IPS-NIHi7 (cell line): ENCODE measurements around the gene GRIK1.
A peak's percentile ranks its signal among the peaks of the same experiment; 100 is the strongest.

Experiments used
- DNase-seq: peaks from one replicate; pipeline ENCODE4 v3.0.0; 2012; ENCODE audit warnings: mixed read lengths; ENCODE audit errors: extremely low spot score

Gene GRIK1

DNA sequence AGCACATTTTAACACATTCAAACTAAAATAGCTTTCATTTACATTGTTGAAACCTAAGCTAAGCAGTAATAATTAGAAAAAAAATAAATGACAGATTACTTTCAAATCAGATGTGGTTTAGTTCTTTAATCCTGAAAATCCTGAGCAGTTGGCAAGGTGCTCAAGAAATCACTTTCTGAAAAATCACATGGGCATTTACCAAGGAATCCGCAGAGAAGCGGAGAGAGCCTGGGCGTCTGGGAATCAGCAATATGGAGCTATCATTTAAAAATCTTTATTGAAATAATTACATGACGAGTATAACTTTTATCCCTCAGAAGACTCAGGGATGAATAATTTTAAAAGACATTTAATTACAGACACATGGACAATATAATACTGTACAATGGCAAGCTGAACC, 30.2 kb downstream of the GRIK1 start:
- DNase-seq = no peak

DNA sequence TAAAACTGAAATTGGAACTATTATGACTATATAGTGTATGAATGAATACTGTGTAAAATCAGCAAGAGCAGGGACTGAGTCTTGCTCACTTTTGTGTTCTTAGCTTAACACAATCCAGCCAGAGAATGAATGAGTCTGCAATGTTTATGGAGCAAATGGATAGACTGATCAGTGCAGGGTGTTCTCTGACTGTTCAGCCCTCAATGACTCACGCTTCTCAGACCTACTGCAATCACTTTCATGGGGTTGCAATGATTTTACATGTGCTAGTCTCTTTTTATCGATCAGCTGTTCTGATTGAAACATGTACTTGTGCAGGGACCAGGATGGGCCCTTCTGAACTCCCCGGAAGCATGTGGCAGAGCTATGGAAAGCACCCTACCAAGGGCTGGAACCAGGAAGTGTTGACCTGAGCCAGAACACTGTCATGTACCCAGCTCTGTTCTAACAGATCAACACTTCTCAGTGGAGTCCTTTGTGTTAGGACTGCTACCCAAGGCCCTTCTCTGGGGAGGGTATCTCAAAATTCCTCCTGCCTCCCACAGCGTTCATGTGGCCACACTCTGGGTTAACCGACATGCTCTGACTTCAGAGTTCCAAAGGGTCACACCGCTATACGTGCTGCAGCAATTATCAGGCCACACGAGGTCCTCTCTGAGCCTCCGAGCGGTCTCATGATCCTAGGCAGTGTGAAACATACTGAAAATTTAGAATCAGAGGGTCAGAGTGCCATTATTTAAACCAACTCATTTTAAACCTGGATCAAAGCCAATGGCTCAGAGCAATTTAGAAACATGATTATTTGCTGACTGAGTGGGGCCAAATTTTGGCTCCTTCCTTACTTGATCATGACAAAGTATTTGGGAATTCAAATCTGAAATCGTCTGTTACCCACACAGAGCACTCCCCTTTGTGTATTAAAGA, 35.2 kb downstream of the GRIK1 start:
- no peak for DNase-seq

DNA sequence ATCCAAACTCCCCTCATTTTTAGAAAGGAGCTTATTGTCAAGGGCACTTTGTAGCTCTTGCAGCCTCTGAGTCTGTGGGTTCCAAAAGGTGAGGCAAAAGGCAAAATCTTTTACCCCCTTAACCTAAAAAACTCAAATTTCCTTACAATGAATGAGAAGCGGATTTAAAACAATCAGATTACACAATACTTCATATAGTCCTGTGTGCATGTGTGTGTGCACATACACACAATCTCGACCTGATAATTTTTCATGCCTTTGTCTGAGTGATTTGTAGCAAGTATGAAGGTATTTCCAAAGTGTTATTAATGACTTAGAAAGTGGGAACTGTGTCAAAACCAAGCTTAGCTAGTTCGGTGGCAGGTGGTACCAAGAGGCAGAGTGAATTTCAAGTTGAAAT, 42.9 kb downstream of the GRIK1 start:
- no peak for DNase-seq

DNA sequence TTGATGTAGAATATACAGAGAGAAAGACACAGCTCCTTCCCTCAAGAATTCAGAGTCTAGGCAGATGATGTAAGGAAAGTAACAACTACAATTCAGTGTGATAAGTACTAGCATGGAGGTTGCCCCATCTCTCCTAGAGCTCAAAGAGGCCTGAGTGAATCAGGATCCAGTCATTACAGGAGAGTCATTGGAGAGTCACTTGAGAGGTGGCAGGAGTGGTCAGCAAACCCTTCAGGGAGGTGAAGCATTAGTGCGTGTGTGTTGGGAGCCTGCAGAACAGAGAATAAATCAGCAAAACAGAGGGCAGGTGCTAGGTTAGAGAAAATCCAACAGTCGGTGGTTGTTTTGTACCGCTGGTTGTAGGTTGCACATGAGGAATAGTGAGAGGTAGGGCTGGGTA, 46.1 kb downstream of the GRIK1 start:
- DNase-seq = no peak

DNA sequence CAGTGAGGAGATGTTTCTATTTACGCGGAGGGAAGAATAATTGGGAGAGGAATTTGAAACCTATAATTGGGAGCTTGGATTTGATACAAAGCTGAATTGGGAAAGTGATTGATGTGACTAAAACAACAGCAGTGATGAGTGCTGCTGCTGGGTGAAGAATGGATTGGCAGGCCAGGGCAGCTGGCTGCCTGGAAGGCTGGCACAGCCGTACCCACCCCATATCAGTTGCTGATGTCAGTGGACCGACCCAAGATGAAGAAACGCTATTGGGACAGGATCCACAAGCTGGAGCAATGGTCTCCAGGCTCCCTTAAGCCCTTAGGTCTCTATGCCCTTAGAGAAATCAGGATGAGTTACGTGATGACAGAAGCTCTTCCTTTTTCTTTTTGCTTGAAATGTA, 47.4 kb downstream of the GRIK1 start:
- DNase-seq = no peak

DNA sequence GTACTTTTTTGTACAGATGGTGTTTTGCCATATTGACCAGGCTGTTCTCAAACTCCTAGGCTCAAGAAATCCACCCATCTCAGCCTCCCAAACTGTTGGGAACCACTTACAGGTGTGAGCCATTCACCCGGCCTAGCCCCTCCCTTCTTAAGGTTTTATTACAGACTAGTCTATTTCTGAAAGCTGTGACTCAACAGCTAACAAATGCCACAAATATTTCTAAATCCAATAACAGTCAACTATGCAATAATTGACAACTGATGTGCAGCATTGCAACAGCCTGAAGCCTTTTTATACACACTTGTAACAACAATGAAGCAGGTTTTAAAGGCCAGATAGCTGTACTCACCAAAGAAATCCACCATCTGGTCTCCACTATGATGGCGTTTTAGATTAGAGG, 51.4 kb downstream of the GRIK1 start:
- no peak for DNase-seq

DNA sequence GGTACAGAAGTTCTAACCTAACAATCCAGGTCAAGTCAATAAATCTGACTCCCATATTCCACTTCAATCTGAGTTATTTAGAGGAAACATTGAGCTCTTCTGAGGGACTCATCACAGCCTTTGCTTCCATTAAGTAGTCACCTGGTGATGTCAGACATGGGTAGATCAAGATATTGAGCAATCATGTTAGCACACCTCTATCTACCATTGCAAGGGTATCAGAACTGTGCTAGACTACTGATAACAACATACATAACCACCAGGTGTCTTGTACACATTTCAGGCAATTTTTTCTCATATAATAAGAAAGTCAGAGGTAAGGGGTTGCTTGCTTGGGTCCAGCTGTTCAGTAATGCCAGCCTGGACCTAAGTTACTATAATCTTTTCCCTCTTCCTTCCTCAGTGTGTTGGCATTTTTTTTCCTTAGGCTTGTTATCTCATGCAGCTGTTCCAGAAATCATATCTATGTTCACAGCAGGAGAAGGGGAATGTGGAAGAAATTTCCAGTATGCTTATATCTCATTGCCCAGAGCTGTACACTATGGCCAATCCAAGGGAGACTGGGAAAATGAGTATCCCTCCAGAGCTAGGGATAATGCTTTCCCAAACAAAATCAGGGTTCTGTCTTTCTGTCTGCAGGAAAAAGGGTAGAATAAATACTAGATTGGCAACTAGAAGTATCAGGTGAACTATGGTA, 52.3 kb downstream of the GRIK1 start:
- DNase-seq = no peak

DNA sequence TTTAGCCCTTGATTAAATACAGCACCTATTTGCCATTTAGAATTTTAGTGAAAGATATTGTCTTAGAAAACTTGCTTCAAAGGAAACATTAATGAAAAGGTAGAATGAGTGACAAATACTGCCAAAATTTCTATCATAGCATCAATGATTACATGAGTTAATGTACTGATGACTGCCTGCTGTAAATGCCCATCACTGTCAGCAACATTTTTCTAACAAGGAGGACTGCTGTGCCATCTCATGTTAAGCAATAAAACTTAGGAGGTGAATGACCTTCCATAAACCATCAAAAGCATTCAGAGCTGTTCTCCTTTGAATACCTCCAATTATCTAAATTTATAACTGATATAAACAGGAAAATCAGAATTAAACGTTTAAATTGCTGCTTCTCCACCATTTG, 54.3 kb downstream of the GRIK1 start:
- no peak for DNase-seq

DNA sequence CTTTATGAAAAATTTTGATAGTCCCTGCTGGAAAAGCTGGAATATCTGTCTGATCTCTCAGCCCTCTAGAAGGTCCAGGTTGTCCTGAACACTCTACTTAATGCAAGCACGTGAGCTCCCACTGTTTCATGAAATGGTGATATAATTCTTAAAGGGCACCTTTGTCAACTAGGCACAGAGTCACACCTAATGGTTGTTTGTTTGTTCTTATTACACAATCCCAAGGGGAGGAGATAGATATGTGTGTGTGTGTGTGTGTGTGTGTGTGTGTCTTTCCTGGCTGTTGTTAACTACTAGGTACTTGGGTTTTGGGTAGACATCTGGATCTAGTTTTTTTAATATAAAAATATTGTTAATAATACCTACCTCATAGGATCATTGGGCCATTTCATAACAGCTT, 63.9 kb downstream of the GRIK1 start:
- no peak for DNase-seq

DNA sequence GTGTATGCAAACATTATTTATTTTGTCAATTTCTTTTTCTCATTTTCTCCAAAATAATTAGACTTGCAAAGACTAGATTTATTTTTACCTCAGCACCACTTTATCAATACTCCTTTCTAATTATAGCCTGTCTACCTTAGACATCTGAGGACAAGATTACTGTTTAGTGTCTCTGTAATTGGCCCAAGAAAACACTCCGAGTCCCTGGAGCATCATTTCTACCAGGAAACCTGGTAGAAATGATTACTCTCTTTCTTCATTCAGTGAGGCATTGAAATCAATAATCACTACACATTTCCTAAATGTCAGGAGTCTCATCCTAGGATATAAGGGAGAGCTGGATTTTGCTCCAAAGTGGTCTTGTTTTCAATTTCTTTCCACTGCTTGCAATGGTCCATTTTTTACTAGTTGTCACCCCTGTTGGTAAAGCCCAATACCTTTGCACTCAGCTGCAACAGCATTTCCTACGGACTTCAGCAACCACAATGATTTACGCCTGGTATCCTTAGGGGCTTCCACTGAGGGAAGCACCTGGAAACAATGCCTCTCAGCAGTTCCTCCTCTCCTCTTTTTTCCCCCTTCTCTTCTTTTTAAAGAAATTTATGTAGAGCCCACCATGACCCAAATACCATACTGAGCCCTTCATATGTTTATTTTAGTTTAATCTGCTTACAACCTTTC, 64.6 kb downstream of the GRIK1 start:
- DNase-seq = peak; percentile 13

DNA sequence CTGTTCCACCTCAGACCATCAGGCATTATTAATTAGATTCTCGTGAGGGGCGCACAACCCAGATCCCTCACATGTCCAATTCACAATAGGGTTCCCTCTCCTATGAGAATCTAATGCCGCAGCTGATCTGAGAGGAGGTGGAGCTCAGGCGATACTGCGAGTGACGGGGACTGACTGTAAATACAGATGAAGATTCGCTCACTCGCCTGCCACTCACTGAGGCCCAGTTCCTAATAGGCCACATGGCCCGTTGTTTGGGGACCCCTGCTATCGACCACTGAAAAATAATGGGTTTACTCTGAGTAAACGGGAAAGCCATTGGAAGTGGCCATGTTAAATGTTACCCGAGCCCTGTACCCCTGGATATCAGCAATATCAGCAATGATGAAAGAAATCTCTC, 65.9 kb downstream of the GRIK1 start:
- no peak for DNase-seq

DNA sequence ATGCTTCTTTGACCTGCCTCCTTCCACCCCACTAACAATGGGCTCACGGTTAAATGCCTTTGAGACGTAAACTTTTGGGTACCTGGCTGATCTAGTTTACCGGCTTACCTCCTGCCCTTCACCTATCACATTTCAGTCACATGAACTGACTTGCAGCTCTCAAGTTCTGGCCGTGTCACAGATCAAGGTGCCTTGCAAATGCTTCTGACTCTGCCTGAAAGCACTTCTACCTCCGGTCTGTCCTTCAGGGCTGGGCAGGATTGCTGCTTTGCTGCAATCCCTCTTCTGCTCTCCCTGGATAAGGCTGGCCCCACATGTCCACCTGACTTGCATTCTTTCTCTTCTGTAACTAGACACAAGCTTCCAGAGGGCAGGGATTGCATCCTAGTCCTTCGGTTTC, 69.0 kb downstream of the GRIK1 start:
- DNase-seq = peak; percentile 46

DNA sequence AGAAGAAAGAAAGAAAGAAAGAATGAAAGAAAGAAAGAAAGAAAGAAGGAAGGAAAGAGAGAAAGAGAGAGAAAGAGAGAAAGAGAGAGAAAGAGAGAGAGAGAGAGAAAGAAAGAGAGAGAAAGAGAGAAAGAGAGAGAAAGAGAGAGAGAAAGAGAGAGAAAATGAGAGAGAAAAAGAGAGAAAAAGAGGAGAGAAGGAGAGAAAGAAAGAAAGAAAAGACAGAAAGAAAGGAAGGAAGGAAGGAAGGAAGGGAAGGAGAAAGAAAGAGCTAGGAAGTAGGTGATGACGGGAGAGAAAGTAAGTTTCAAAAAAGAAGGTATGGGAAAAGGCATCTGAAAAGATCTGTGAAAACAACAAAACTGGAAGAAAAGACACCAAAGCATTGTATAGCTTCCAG, 72.0 kb downstream of the GRIK1 start:
- no peak for DNase-seq

DNA sequence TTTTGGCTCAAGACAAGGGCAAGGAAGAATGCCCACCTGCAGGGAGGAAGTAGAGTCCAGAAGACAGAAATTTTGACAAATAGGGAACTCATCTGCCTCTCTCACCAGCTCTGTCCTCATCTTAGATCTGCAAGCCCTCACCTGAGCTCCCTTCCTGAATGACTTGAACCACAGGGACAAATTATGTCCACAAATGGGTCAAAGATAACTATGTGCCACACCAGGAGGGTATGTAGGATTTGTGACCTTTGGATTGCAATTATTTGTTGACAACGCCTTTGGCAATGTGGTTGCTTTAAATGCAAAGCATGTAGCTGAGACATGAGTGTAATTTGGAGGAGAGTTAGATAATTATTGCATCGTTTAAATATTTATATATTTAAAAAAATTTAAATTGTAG, 79.5 kb downstream of the GRIK1 start:
- no peak for DNase-seq

DNA sequence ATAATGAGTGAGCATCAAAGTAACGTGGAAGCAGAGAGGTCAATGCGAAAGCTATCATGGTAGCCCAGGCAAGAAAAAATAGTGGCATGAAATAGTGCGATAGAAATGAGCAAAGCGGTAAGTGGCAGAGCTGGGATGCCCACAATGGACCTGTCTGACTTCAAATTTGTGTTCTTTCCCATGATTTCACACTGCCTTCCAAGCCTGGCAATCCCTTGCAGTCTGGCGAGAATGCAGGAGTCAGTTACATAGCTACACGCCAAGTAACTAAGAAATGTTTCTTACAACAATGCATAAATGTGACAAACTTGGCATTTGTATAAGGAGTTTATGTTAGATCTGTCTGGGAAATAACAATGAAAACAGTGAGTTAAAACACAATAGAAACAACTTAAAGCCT, 82.6 kb downstream of the GRIK1 start:
- DNase-seq = no peak

DNA sequence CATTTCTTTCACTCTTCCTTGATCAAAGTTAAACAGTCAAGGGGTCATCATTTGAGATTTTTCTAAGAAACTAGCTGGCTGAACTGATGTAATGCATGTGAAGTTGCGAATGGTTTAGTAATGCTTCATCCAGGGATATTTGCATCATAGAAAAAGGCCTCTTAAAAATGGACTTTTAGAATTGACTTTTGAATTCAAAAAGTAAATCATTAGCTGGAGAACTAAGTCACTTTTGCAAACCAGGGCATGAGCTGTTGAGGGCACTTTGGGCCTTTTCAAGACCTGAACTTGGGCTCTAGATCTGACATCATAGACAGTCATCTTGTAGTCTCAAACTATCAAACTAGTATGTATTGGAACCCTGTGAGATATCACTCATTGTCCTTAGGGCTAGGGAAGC, 85.0 kb downstream of the GRIK1 start:
- no peak for DNase-seq

DNA sequence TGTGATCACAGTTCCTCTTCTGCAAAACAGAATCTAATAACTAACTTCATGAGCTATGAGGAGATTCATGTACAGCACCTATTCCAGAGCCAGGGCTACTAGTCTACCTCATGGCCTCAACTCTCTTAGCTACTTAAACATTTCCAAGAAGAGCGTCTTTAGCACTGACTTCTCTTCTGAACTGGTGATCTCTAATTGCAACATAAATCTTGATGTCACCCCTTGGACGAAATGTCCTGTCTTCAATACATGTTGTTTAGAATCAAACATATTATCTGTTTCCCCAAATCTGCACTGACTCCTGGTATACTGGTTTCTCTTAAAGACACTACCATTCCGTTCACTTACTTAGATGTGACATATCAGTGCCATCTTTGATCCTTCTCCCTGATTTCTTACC, 88.2 kb downstream of the GRIK1 start:
- no peak for DNase-seq

DNA sequence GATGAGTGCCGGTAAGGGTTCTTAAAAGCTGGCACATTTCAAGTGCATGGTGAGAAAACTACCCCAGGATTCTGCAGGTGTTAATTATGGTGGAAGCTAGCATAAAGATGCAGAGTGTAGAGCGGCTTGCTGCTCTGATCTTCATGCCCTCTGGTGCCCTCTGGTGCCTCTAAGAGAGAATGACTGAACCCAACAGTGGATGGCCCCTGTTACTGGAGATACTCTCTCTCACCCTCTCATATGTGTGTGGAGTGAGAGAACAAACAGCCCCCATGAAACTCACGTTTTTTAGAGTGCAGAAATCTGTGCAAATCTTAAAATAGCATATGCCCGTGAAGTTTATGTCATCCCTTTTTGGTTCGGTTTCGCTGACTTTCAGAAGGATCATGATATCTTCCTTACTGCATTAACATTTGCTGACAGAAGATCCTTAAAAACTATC, 90.0 kb downstream of the GRIK1 start:
- DNase-seq = peak; percentile 73

DNA sequence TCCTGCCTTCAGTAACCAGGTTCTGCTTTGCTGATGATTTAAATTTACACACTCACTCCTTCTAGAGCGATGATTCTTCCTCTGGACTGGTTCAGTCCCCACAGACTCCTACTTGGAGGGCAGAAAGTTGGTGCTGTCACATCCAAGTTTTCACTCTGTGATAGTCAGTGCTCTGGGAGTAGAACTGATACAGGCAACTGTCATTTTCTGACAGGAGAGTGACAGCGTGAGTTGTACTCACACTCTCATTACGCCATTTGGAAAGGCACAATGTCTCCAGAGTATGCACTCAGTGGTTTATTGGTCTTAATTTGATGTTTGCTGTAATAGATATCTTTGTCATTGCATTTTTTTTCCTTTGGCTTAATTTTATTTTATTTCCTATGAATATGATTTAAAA, 96.0 kb downstream of the GRIK1 start:
- no peak for DNase-seq

DNA sequence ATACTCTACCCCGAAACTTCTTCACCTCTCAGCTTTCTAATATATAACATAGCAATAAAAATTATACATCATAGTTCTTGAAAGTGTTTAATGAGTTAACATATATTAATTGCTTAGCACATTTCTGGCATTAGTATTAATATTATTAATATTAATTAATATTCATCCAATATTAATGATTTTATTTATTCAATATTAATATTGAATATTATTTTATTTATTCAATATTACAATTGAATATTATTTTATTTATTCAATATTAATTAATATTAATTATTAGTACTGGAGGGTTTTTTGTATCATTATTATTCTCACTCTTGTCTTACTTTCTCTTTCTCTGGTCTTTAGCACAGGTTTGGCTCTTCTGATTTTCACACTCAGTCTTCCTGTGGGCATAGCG, 105.2 kb downstream of the GRIK1 start:
- DNase-seq = no peak

DNA sequence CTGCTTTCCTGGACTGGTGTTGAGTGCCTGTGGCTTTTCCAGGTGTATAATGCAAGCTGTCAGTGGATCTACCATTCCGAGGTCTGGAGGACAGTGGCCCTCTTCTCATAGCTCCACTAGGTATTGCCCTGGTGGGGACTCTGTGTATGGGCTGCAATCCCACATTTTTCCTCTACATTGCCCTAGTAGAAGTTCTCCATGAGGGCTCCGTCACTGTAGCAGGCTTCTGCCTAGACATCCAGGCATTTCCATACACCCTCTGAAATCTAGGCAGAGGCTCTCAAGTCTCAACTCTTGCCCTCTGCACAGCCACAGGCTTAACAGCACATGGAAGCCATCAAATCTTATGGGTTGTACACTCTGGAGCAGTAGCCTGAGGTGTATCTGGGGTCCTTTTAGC, 107.6 kb downstream of the GRIK1 start:
- no peak for DNase-seq

DNA sequence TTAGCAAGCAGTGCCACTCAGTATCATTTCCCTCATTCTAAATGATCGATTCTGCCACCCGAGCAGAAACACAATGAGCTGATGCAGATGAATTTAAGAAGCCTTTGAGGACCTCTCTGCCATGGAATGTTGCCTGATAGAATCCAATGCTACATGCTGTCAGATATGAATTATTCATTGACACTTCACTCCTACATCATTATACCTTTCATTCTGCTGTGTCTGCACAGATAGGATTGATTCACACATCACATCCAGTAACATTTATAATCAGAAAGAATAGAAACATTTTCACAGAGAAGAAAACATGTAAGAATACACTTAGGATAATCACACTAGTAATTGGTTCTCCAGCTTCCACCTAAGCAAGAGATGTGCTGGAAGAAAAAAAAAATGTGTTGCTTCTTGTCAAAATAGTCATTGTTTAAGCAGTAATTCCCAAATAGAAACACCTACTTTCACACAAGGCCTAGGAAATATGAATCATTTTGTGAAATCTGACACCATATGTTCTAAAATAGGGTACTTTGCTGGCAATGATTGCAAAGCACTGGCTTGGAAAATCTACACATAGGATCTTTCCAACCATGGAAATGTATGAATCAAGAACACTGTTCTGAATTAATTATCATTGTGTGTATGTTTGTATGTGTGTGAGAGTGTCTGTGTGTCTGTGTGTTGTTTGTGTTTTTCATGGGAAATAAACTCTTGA, 110.1 kb downstream of the GRIK1 start:
- no peak for DNase-seq
